KOPT-K1 (cell line): ENCODE results near the gene PIP5K1B.

Experiments used
- H3K27ac ChIP-seq: fragments of 200-600 bp; sonication (generic); 2 replicates; pipeline ENCODE4 v1.5.1; 2016; ENCODE audit warnings: antibody characterized with exemption, mild to moderate bottlenecking, low read depth, low read length; ENCODE audit not compliant: poor library complexity, severe bottlenecking
- H3K36me3 ChIP-seq: fragments of 200-600 bp; sonication (generic); 2 replicates; pipeline ENCODE4 v1.5.1; 2017; ENCODE audit warnings: antibody characterized with exemption, mild to moderate bottlenecking, low read length, moderate library complexity; ENCODE audit not compliant: insufficient read depth
- H3K9me3 ChIP-seq: fragments of 200-600 bp; sonication (generic); 2 replicates; pipeline ENCODE4 v1.5.1; 2017; ENCODE audit warnings: antibody characterized with exemption, low read length, mild to moderate bottlenecking; ENCODE audit not compliant: insufficient read depth, poor library complexity, severe bottlenecking

Gene PIP5K1B

GRCh38 chr9:68791169-68791568 is 86.1 kb downstream of the PIP5K1B start:
- no peaks in the 10 kb centered on the region for H3K36me3 ChIP-seq
- H3K27ac ChIP-seq = no peak overlapping the region
- H3K9me3 ChIP-seq = no peaks in the 10 kb centered on the region

GRCh38 chr9:68793605-68794343 is 88.7 kb downstream of the PIP5K1B start:
- Histone ChIP-seq H3K9me3 (no peaks in the 10 kb centered on the region), H3K27ac (no peak overlapping the region)

DNA sequence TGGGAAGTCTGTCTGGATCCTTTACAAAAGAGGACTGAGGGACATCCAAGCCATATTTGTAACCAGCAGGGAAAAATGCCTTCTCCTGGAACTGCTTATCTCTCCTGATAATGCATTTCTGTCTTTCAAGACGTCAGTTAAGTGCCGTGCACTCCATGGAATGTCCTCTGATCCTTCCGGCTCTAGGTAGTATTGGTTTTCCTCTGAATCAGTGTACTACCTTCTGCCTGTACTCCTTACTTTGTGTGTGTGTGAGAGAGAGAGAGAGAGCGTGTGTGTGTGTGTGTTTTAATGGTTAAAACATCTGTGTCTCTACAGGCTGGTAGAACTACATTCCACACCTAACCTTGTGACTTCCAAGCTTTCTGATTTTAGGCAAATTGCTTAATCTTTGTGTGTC is 89.9 kb downstream of the PIP5K1B start:
- Histone ChIP-seq H3K9me3 (no peaks in the 10 kb centered on the region), H3K27ac (no peak overlapping the region), H3K36me3 (no peaks in the 10 kb centered on the region)

More at GRCh38 chr9:68793605-68794343, 88.7 kb downstream of the PIP5K1B start:
- no peaks in the 10 kb centered on the region for H3K36me3 ChIP-seq

- Histone ChIP-seq H3K9me3 (no peaks in the 10 kb centered on the region), H3K27ac (no peak overlapping the region), H3K36me3 (no peaks in the 10 kb centered on the region)
Measured at GRCh38 chr9:68795411-68795810, 90.4 kb downstream of the PIP5K1B start.

GRCh38 chr9:68797116-68797515 is 92.1 kb downstream of the PIP5K1B start:
- Histone ChIP-seq H3K36me3 (no peaks in the 10 kb centered on the region), H3K9me3 (no peaks in the 10 kb centered on the region), H3K27ac (no peak overlapping the region)

GRCh38 chr9:68798423-68798822 is 93.4 kb downstream of the PIP5K1B start:
- H3K27ac ChIP-seq = no peak overlapping the region
- no peaks in the 10 kb centered on the region for H3K9me3 ChIP-seq
- H3K36me3 ChIP-seq = no peaks in the 10 kb centered on the region

- Histone ChIP-seq H3K9me3 (no peaks in the 10 kb centered on the region), H3K27ac (no peak overlapping the region), H3K36me3 (no peaks in the 10 kb centered on the region)
Measured at GRCh38 chr9:68800836-68801235, 95.8 kb downstream of the PIP5K1B start.

DNA sequence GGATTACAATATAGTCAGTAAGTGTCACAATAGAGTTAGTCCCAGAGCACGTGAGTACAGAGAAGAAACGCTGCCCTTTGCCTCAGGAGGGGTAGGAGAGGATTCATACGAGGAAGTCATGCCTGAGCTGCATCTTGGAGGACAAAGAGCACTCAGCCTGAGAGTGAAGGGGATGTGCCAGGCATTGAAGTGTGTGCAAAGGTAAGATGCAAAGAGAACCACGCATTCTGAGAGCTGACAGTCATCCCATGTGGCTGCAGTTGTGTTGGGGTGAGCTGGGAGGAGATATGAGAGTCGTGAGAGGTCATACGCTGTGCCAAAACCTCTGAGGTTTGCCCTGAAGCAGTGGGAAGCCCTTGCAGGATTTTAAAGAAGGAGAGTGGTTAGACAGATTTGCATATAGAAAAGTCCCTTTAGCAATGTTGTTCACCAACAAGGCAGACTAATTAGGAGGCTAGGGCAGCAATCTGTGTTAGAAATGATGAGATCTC is 97.5 kb downstream of the PIP5K1B start:
- H3K27ac ChIP-seq = no peak overlapping the region
- H3K36me3 ChIP-seq = no peaks in the 10 kb centered on the region
- no peaks in the 10 kb centered on the region for H3K9me3 ChIP-seq

- H3K36me3 ChIP-seq = no peaks in the 10 kb centered on the region
- H3K9me3 ChIP-seq = no peaks in the 10 kb centered on the region
- no peak overlapping the region for H3K27ac ChIP-seq
Measured at GRCh38 chr9:68804911-68805889, 100.2 kb downstream of the PIP5K1B start.

DNA sequence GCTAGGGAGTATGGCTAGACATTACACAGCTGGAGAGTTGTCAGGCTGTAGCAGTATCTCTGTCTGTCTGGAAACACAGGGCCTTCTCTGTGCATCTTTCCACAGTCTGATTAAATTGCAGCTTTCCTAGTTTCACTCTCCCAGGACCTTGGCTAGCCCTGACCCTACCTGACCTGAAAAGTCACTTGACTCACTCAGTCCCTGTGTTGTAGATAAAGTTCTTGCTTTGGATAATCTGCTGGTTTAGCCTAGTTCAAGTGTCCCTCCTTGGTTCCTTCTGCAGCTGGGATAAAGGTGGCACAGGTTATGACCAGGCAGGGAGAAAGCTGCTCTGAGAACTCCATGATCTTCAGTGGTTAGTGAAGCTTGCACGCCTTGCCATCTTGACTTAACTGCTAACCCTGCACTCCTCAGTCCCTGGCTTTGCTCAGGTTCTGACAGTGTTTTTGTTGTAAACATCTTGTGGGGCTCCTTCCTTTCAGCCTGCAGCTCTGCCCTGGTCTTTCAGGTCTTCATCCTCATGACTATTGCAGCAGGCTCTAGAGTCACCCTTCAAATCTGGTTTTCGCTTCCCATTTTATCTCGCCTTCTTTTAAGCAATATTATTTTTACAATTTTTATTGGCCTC is 101.0 kb downstream of the PIP5K1B start:
- H3K27ac ChIP-seq = no peak overlapping the region
- no peaks in the 10 kb centered on the region for H3K36me3 ChIP-seq
- no peaks in the 10 kb centered on the region for H3K9me3 ChIP-seq

- no peaks in the 10 kb centered on the region for H3K9me3 ChIP-seq
- H3K36me3 ChIP-seq = no peaks in the 10 kb centered on the region
- H3K27ac ChIP-seq = no peak overlapping the region
Measured at GRCh38 chr9:68808338-68808890, 103.4 kb downstream of the PIP5K1B start.

DNA sequence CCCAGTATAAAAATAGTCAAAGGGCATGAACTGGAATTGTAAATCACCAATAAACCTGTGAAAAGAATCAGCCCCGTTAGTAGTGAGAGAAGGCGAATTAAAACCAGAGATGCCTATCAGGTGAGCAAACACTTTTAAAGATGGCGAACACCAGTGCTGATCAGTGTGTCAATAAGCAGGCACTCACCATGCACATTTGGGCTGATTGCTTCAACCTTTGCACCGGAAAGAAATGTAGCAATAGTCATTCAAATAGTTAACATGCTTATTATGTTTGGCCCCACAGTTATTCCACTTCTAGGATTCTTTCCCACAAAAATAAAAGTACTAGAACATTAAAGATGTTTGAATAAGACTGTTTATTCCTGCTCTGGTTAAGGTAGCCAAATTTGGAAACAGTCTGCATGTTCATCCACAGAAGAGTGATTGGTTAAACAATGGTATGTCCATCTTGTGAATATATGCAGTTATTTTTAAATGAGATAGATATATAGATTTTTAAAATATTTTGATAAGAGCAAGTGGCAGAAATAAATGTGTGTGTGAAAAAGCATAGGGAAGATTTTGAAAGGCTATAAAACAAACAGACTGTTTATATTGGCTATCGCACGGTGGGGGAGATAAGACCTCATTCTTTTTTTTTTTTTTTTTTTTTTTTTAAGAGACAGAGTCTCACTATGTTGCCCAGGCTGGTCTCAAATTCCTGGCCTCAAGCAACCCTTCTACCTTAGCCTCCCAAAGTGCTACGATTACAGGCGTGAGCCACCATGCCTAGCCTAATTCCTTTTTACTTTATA is 112.2 kb downstream of the PIP5K1B start:
- H3K36me3 ChIP-seq = no peaks in the 10 kb centered on the region
- H3K27ac ChIP-seq = no peak overlapping the region
- H3K9me3 ChIP-seq = no peaks in the 10 kb centered on the region

DNA sequence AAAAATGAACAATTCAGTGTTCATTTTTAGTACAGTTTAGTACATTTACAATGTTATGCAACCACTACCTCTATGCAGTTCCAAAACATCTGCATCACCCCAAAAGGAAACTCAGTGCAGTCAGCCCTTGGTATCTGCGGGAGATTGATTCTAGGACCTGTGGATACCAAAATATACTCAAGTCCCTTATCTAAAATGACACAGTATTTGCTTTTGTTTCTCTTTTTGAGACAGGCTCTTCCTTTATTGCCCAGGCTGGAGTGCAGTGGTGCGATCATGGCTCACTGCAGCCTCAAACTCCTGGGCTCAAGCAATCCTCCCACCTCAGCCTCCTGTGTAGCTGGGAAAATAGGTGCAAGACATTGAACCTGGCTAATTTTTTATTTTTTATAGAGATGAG is 114.0 kb downstream of the PIP5K1B start:
- Histone ChIP-seq H3K27ac (no peak overlapping the region), H3K36me3 (no peaks in the 10 kb centered on the region), H3K9me3 (no peaks in the 10 kb centered on the region)

GRCh38 chr9:68821911-68822310 is 116.9 kb downstream of the PIP5K1B start:
- H3K9me3 ChIP-seq = no peaks in the 10 kb centered on the region
- H3K36me3 ChIP-seq = no peaks in the 10 kb centered on the region
- no peak overlapping the region for H3K27ac ChIP-seq
